OCI-LY1 (cell line): ENCODE measurements around the gene NELL1.

Source experiments
- CTCF ChIP-seq: fragments of 200-600 bp; sonication (generic), shearing (Covaris generic); IDR thresholded peaks from 2 replicates; pipeline ENCODE4 v1.5.1; 2017; ENCODE audit warnings: mild to moderate bottlenecking, antibody characterized with exemption, low read length, moderate library complexity, mixed read lengths
- EZH2 ChIP-seq: fragments of 200-600 bp; sonication (generic), shearing (Covaris generic); IDR thresholded peaks from 2 replicates; pipeline ENCODE4 v1.8.0; 2017; ENCODE audit warnings: borderline replicate concordance, mixed run types, mild to moderate bottlenecking, antibody characterized with exemption, low read length, moderate library complexity, mixed read lengths

GRCh38 chr11:21048626-21049025 lies 379.2 kb downstream of the NELL1 start:
- TF ChIP-seq CTCF: no peak
- no peak for TF ChIP-seq EZH2
